ENCODE data around the gene UBB. TPM values are rescaled to one million over a fixed set of nuclear protein-coding genes. Genes with fewer than 3 reads are reported as not detected.
A peak's percentile ranks its signal among the peaks of the same experiment; 100 is the strongest.

The UBB gene
- total and polyA plus RNA-seq, 4 donors = 1,190 to 3,673 (median 1,472) TPM

DNA sequence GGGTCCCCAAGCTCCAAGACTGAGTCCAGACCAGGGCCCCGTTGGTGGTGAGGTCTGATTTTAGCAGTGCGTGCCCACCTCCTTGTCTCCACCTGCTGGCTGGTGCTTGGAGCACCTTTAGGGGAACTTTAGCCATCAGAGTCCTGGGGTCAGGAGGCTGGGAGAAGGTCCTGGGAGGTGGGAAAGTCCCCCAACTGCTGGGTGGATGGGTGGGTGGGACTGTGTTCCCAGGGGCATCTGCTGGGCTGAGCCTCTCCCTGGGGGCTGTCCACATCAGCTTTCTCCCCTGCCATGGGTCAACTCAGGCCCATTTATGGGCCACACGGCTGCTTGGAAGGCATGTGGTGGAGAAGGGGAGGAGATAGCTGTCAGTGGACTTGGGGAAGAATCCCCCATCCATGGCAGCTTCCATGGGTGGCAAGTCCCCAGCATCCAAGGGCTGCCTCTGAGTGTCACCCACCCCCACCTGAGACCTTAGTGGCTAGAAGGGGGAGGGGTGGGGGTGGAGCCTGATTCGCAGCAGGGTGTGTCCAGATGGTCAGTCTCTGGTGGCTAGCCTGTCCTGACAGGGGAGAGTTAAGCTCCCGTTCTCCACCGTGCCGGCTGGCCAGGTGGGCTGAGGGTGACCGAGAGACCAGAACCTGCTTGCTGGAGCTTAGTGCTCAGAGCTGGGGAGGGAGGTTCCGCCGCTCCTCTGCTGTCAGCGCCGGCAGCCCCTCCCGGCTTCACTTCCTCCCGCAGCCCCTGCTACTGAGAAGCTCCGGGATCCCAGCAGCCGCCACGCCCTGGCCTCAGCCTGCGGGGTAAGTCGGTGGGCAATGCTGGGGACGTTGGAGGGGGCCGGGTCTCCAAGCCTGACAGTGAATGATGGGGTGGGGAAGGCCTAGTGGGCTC is 34.4 kb downstream of the UBB start, which contains the start of gene TRPV2:
Gene TRPV2, plus strand, starts transcription at position 541 of the 894 bp plus-strand sequence. CDS start 2,098 bp downstream, outside the sequence.
- Histone ChIP-seq H3K9me3 (ENCODE audit: control insufficient read depth in 4 of 4, low read length in 3 of 4) (no peaks in the 10 kb centered on the region), H3K36me3 (ENCODE audit: control insufficient read depth in 4 of 4, insufficient read depth in 3 of 4, low read depth in 1 of 4, low read length in 3 of 4) (no peaks in the 10 kb centered on the region), H3K4me3 (ENCODE audit: low read depth in 1 of 3, low read length in 3 of 3) (peak within 1 kb of the TSS; percentile 11 to 46 (median 43)), H3K9ac (ENCODE audit: low read depth in 1 of 2, low read length in 2 of 2) (peak within 1 kb of the TSS in 1 of 2 donors; percentile 27), H3K4me1 (ENCODE audit: control insufficient read depth in 4 of 4, insufficient read depth in 4 of 4, low read length in 3 of 4) (no peaks in the 10 kb centered on the region), H3K27ac (ENCODE audit: low read depth in 1 of 2, low read length in 2 of 2) (peak within 1 kb of the TSS; percentile 70 to 85), H3K27me3 (ENCODE audit: control insufficient read depth in 4 of 4, insufficient read depth in 4 of 4, low read length in 3 of 4) (no peaks in the 10 kb centered on the region)
- 35% methylated on average over 21 of the region's 21 CpGs for WGBS
- peak; percentile 55 for DNase-seq (ENCODE audit: low spot score)
- TF ChIP-seq RAD21 (IDR thresholded peaks at IDR 0.05) (peak; percentile 77 to 87), EGR1 (IDR thresholded peaks at IDR 0.05; ENCODE audit: low read depth in 2 of 2) (no peak)
- TF ChIP-seq, protein P1, sequence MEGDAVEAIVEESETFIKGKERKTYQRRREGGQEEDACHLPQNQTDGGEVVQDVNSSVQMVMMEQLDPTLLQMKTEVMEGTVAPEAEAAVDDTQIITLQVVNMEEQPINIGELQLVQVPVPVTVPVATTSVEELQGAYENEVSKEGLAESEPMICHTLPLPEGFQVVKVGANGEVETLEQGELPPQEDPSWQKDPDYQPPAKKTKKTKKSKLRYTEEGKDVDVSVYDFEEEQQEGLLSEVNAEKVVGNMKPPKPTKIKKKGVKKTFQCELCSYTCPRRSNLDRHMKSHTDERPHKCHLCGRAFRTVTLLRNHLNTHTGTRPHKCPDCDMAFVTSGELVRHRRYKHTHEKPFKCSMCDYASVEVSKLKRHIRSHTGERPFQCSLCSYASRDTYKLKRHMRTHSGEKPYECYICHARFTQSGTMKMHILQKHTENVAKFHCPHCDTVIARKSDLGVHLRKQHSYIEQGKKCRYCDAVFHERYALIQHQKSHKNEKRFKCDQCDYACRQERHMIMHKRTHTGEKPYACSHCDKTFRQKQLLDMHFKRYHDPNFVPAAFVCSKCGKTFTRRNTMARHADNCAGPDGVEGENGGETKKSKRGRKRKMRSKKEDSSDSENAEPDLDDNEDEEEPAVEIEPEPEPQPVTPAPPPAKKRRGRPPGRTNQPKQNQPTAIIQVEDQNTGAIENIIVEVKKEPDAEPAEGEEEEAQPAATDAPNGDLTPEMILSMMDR (IDR thresholded peaks at IDR 0.05; ENCODE audit: low read depth, low read length, missing input control) = peak; percentile 61

DNA sequence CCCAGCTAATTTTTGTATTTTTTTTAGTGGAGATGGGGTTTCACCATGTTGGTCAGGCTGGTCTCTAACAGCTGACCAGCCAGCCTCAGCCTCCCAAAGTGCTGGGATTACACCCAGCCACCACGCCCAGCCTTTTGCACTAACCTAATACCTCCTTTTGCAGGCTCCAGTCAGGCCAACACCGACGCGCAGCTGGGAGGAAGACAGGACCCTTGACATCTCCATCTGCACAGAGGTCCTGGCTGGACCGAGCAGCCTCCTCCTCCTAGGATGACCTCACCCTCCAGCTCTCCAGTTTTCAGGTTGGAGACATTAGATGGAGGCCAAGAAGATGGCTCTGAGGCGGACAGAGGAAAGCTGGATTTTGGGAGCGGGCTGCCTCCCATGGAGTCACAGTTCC is 36.5 kb downstream of the UBB start:
- Histone ChIP-seq H3K9ac (ENCODE audit: low read depth in 1 of 2, low read length in 2 of 2) (no peak overlapping the region), H3K4me3 (ENCODE audit: low read depth in 1 of 3, low read length in 3 of 3) (no peak overlapping the region), H3K4me1 (ENCODE audit: control insufficient read depth in 4 of 4, insufficient read depth in 4 of 4, low read length in 3 of 4) (no peaks in the 10 kb centered on the region), H3K27me3 (ENCODE audit: control insufficient read depth in 4 of 4, insufficient read depth in 4 of 4, low read length in 3 of 4) (no peaks in the 10 kb centered on the region), H3K36me3 (ENCODE audit: control insufficient read depth in 4 of 4, insufficient read depth in 3 of 4, low read depth in 1 of 4, low read length in 3 of 4) (no peaks in the 10 kb centered on the region), H3K27ac (ENCODE audit: low read depth in 1 of 2, low read length in 2 of 2) (no peak overlapping the region), H3K9me3 (ENCODE audit: control insufficient read depth in 4 of 4, low read length in 3 of 4) (no peaks in the 10 kb centered on the region)
- TF ChIP-seq GABPA (IDR thresholded peaks at IDR 0.05 in 1 of 2, conservative IDR thresholded peaks at IDR 0.05 in 1 of 2) (no peak), YY1 (IDR thresholded peaks at IDR 0.05) (no peak), HNF4A (conservative IDR thresholded peaks at IDR 0.05) (no peak), EGR1 (IDR thresholded peaks at IDR 0.05; ENCODE audit: low read depth in 2 of 2) (no peak), NR2F2 (IDR thresholded peaks at IDR 0.05) (no peak), FOXA2 (IDR thresholded peaks at IDR 0.05) (no peak), FOXA1 (IDR thresholded peaks at IDR 0.05) (no peak), TAF1 (conservative IDR thresholded peaks at IDR 0.05) (no peak), RXRA (IDR thresholded peaks at IDR 0.05) (no peak), HNF4G (IDR thresholded peaks at IDR 0.05) (no peak), RAD21 (IDR thresholded peaks at IDR 0.05) (no peak)
- TF ChIP-seq, protein P2, sequence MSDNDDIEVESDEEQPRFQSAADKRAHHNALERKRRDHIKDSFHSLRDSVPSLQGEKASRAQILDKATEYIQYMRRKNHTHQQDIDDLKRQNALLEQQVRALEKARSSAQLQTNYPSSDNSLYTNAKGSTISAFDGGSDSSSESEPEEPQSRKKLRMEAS (IDR thresholded peaks at IDR 0.05) = no peak
- TF ChIP-seq, protein P3, sequence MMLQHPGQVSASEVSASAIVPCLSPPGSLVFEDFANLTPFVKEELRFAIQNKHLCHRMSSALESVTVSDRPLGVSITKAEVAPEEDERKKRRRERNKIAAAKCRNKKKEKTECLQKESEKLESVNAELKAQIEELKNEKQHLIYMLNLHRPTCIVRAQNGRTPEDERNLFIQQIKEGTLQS (IDR thresholded peaks at IDR 0.05) = no peak
- TF ChIP-seq, protein P1 (IDR thresholded peaks at IDR 0.05; ENCODE audit: low read depth, low read length, missing input control) = no peak
- TF ChIP-seq, protein P4, sequence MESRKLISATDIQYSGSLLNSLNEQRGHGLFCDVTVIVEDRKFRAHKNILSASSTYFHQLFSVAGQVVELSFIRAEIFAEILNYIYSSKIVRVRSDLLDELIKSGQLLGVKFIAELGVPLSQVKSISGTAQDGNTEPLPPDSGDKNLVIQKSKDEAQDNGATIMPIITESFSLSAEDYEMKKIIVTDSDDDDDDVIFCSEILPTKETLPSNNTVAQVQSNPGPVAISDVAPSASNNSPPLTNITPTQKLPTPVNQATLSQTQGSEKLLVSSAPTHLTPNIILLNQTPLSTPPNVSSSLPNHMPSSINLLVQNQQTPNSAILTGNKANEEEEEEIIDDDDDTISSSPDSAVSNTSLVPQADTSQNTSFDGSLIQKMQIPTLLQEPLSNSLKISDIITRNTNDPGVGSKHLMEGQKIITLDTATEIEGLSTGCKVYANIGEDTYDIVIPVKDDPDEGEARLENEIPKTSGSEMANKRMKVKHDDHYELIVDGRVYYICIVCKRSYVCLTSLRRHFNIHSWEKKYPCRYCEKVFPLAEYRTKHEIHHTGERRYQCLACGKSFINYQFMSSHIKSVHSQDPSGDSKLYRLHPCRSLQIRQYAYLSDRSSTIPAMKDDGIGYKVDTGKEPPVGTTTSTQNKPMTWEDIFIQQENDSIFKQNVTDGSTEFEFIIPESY (IDR thresholded peaks at IDR 0.05) = no peak
- TF ChIP-seq, protein P5, sequence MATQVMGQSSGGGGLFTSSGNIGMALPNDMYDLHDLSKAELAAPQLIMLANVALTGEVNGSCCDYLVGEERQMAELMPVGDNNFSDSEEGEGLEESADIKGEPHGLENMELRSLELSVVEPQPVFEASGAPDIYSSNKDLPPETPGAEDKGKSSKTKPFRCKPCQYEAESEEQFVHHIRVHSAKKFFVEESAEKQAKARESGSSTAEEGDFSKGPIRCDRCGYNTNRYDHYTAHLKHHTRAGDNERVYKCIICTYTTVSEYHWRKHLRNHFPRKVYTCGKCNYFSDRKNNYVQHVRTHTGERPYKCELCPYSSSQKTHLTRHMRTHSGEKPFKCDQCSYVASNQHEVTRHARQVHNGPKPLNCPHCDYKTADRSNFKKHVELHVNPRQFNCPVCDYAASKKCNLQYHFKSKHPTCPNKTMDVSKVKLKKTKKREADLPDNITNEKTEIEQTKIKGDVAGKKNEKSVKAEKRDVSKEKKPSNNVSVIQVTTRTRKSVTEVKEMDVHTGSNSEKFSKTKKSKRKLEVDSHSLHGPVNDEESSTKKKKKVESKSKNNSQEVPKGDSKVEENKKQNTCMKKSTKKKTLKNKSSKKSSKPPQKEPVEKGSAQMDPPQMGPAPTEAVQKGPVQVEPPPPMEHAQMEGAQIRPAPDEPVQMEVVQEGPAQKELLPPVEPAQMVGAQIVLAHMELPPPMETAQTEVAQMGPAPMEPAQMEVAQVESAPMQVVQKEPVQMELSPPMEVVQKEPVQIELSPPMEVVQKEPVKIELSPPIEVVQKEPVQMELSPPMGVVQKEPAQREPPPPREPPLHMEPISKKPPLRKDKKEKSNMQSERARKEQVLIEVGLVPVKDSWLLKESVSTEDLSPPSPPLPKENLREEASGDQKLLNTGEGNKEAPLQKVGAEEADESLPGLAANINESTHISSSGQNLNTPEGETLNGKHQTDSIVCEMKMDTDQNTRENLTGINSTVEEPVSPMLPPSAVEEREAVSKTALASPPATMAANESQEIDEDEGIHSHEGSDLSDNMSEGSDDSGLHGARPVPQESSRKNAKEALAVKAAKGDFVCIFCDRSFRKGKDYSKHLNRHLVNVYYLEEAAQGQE (IDR thresholded peaks at IDR 0.05) = no peak
- no peak for DNase-seq (ENCODE audit: low spot score)
- 93% methylated on average over 7 of the region's 7 CpGs for WGBS
